Measurements from ENCODE around the gene SCLY.

The SCLY gene

DNA sequence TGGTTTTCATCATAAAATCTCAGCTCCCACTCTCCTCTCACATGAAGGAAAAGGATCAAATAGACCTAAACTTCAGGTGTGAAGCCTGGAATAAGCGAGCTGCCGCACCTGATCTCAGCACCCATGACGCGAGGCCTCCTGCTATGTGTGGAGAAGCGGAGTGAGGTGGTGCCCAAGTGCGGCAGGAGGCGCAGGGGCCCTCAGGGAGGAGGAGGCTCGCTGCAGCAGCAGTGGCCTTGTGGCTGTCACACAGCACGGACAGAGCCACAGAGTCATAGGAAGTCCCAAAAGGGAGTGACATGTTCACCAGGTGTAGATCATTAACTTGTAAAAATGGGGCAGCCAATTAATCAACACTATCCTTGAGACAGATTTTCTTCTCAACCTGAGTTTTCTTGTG is 9.1 kb downstream of the SCLY start:
- no peak for DNase-seq (ENCODE audit: low read depth, low spot score)

GRCh38 chr2:238075397-238075796 is 14.6 kb downstream of the SCLY start:
- DNase-seq (ENCODE audit: low read depth, low spot score) = no peak

DNA sequence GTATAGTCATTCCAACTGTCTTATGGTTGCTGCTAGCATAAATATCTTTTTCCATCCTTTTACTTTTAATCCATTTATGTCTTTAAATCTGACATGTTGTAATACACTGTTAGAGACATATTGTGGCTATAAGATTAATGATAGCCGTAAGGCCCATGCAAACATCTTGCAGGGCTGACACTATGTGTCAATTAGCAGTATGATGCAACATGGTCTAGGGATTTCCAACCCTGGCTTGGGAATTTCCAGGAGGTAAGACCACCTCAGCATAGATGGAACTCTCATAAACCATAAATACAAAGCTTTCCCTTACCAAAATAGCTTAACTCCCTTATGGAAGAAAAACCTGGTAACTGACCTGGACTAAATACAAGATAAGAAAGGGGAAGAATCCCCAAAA is 16.5 kb downstream of the SCLY start:
- DNase-seq (ENCODE audit: low read depth, low spot score) = no peak

- DNase-seq (ENCODE audit: low read depth, low spot score) = no peak
Observed at GRCh38 chr2:238079874-238080327, 19.1 kb downstream of the SCLY start.

DNA sequence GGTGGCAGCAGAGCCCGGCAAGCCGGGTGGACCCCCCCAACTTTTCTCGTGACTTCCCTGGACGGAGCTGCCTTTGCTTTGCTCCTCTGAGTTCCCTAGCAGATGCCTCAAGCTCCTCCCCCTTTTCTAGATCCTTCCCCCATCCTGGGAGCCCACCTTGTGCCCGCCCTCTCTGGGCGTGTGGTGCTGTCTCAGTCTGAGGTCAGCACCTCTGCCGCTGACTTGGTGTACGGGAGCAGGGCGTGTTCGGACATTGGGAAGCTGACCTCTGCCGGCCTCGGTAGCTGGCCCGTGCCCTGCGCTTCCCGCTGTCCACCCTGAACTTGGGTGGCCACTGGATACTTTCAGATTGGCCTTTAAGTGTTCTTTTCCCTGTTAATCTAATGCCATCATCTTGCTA is 19.7 kb downstream of the SCLY start:
- no peak for DNase-seq (ENCODE audit: low read depth, low spot score)

GRCh38 chr2:238081150-238081549 is 20.3 kb downstream of the SCLY start:
- DNase-seq (ENCODE audit: low read depth, low spot score) = no peak

GRCh38 chr2:238081561-238081960 is 20.8 kb downstream of the SCLY start:
- DNase-seq (ENCODE audit: low read depth, low spot score) = no peak

- no peak for DNase-seq (ENCODE audit: low read depth, low spot score)
Observed at GRCh38 chr2:238082151-238082550, 21.4 kb downstream of the SCLY start.

DNA sequence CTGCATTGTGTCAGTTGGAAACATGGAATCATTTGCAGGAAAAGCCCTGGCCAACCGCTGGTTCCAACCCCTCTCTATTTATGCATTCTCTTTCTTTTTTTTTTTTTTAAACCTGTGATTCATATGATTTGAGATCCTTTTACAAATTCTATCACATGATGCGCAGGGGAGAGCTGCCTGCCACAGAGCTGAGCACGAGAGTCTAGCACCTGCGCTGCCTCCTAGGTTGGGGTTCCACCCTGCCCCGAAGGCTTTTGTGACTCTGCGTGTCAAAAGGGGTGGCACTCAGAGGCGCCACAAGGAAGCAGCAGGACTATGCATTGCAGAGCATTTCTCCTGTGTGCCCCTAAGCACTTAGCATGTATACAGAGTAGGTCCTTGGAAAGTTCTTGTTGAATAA is 22.0 kb downstream of the SCLY start:
- no peak for DNase-seq (ENCODE audit: low read depth, low spot score)

DNA sequence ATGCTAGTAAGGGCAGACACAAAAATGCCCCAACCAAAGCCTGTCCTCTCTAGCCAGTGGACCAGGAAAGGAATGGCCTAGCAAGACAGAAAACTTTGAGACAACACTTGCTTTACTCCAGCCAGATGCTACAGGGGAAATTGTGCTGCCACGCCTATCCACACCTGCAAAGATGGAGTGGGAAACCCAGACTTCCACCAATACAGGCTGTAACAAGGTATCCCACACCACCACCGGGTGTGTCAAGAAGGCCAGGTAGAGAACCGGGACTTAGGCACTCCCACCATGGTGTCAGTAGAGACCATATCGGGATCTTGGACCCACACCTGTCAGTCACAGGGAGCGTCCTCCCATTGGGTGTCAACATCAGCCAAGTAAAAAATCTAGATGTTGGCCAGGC is 23.1 kb downstream of the SCLY start:
- no peak for DNase-seq (ENCODE audit: low read depth, low spot score)

DNA sequence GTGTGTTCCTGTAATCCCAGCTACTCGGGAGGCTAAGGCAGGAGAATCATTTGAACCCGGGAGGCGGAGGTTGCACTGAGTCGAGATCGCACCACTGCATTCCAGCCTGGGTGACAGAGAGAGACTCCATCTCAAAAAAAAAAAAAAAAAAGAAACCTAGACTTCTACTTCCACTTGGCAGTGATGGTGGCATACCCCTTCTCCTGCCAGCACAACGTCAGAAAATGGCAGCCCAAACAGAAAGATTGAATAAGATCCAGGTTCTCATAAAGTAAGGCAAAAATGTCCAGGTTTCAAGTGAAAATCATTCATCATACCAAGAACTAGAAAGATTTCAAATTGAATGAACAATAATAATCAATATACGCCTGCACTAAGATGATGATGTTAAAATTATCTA is 24.0 kb downstream of the SCLY start:
- no peak for DNase-seq (ENCODE audit: low read depth, low spot score)

DNA sequence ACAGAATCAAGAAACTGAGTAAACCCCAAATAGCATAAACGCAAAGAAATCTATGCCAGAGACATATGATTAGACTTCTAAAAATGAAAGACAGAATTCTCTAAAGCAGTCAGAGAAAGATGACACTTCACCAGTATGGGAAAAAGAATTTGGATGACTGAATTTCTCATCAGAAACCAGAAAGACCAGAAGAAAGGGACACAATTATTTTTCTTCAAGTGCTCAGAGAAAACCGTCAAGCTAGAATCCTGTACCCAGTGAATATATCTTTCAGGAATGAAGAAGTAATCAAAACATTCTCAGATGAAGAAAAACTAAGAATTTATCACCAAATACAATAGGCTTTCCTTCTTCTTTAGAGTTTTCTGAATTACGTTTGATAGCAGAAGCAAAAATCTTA is 25.1 kb downstream of the SCLY start:
- no peak for DNase-seq (ENCODE audit: low read depth, low spot score)

DNA sequence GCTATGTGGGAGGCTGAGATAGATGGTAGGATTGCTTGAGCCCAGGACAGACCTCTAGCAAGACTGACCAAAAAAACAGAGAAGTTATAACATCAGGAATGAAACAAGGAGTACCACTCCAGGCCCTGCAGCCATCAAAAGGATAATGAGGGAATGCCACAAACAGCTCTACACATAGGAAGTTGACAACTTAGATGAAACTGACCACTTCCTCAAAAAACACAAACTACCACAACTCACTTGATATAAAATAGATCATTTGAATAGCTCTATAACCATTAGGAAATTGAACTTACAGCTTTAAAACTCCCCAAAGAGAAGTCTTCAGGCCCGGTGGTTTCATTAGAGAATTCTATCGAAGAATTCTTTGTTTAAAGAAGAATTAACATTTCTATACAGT is 26.4 kb downstream of the SCLY start:
- no peak for DNase-seq (ENCODE audit: low read depth, low spot score)

- no peak for DNase-seq (ENCODE audit: low read depth, low spot score)
Observed at GRCh38 chr2:238090887-238091286, 30.1 kb downstream of the SCLY start.

DNA sequence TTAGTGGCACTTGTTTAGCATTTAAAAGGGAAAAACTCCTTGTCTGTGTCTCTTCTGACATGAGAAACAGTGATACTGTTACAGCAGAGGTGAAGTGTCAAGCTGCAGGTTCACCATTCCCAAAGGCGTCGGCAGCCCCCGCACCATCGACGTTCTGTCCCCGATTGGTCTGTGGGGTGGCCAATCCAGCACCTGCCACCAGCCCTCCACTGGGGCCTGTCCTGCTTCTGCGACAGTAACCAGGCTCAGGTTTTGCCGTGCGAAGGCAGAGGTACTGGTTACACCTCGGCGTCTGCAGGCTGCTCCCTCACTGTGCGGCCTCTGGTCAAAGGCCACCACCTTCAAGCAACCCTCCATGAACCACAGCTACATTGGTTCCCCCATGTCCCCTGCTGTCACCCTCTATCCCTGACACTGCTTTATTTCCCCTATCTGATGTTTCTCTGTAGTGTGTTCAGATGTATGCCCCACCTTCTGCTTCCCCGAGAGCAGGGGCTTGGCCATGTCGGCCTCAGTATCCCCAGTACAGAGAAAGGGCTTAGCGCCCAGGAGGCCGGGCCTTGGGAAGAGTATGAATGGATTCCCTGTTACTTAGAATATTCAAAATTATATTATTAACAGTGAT is 30.7 kb downstream of the SCLY start:
- no peak for DNase-seq (ENCODE audit: low read depth, low spot score)

DNA sequence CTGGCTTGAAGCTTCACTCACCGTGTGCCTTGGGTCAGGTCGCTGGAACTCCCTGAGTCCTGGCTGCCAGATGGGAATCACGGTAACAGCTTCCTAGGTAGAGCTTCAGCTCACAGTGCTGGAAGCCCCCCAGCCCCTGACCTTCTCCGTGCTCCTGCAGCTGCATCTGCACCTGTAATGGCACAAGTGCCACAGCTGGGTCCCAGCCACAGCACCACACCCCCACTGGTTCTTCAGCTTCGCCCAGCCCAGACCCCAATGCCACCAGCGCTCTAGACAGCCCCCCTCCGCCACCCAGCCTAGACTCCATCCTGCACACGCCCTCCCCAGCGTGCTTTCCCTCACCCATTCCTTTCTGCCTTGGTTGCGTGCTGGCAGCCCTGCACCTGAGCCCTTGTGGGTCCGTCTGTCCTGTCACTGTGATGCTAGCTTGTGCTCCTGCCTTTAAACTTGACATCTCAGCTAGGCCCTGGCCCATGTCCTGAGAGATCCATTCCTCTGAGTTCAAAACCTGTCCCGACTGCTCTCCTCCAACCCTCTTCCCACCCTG is 31.8 kb downstream of the SCLY start:
- DNase-seq (ENCODE audit: low read depth, low spot score) = no peak

GRCh38 chr2:238093181-238094140 is 32.7 kb downstream of the SCLY start:
- no peak for DNase-seq (ENCODE audit: low read depth, low spot score)

DNA sequence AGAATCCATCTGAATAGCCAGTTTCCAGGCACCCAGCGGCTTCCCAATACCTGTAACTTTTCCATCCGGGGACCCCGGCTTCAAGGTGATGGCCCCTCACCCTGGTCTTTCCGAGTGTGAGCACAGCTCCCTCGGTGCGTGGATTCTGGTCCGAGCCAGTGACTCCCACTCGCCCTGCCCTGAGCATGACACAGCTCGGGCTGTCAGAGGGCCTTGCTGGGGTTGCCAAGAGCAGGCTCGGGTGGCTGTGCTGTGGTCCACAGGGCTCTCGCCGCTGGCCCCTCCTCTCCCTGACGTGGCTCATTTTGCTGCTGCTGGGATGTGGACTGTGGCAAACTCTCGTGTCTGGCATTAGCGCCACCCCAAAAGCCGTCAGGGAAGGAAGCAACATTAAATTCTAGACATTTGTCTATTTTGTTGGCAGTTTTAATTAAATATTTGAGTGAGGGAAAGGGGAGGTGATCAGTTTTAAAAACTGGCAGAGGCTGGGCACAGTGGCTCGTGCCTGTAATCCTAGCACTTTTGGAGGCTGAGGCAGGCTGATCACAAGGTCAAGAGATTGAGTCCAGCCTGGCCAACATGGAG is 33.7 kb downstream of the SCLY start:
- no peak for DNase-seq (ENCODE audit: low read depth, low spot score)

GRCh38 chr2:238095143-238095542 is 34.3 kb downstream of the SCLY start:
- DNase-seq (ENCODE audit: low read depth, low spot score) = no peak

DNA sequence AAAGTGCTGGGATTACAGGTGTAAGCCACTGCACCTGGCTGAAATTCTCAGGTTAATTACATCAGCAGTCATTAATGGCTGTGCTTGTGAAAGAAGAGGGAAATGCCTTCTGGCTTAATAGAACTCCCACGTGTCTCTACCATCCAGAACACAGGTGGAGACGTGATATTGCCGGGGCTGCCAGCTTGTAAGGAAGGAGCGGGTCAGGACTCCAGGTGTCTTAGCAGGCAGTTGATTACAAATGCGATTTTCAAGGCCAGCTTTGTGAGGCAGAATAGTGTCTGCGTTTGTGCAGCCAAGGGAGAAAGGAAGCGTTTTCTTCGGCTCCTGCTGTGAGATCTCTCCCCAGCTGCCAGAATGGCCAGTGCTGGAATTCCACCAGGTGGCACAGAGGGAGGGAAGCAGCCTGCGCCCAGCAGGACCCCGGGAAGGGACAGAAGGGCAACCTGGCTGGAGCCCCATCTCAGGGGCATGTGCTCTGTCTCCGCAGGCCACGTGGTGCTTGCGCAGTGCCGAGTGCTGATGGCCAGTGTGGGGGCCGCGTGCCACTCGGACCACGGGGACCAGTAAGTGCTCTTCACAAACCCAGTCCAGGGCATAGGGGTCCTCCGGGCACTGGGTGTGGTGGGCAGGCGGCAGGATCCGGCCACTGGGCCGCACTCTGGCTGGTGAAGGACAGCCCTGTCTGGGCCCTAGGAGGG is 35.7 kb downstream of the SCLY start:
- no peak for DNase-seq (ENCODE audit: low read depth, low spot score)

DNA sequence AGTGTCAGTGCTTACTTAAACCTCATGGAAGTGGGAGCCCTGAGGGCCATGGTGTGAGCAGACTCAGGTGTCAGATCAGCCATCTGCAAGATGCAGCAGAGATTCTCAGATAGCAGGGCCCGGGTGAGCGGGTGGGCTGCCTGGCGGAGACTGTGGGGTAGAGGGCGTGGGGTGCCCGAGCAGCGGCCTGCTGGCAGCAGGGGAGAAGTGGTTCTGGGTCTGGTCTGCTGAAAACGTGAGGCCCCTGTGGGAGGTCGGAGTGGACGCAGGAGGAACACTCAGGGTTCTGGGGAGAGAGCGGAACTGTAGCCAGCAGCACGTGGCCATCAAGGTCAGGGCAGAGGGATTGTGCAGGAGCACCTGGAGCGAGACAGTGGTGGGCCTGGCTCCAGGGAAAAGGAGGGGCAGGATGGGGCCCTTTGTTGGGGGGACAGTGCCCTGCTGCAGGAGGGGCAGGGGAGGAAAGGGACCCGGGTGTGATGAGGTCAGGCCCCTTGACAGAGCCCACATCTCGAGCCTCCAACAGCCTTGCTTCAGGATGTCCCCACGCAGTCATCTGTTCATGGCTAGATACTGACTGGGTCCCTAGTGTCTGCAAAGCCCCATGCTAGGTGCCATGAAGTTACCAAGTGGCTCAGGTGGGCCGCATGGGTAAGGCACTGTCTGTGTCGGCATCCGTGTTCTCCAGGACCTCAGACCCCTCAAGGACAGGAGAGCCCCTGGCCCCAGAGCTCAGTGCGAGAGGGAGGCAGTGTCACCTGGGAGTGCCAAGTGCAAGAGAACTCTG is 36.6 kb downstream of the SCLY start:
- no peak for DNase-seq (ENCODE audit: low read depth, low spot score)
